HG03457 (cell line): ENCODE data around the gene KDM4C.
"Not testable (repeated sequence)": the region's sequence is repeated elsewhere in the genome, so short reads cannot be mapped to it uniquely, and the experiment has no call there.

Experiments used
- ATAC-seq: cut with Tn5 transposase; IDR thresholded peaks from one replicate; pipeline ENCODE4 v1.9.1; 2021; ENCODE audit warnings: moderate number of reproducible peaks; ENCODE audit not compliant: unreplicated experiment

Gene KDM4C

GRCh38 chr9:6926436-6926835 is 168.7 kb downstream of the KDM4C start:
- ATAC-seq = no peak

- ATAC-seq = no peak
Observed at GRCh38 chr9:6927838-6928237, 170.1 kb downstream of the KDM4C start.

- ATAC-seq = no peak
Observed at GRCh38 chr9:6928863-6929262, 171.1 kb downstream of the KDM4C start.

GRCh38 chr9:6929441-6930215 is 171.9 kb downstream of the KDM4C start:
- no peak for ATAC-seq

- no peak for ATAC-seq
Observed at GRCh38 chr9:6930827-6931226, 173.1 kb downstream of the KDM4C start.

GRCh38 chr9:6931913-6932312 is 174.1 kb downstream of the KDM4C start:
- peak; percentile 52 for ATAC-seq

- ATAC-seq = no peak
Observed at GRCh38 chr9:6936103-6936502, 178.3 kb downstream of the KDM4C start.

- ATAC-seq = no peak
Observed at GRCh38 chr9:6937209-6937608, 179.4 kb downstream of the KDM4C start.

GRCh38 chr9:6938447-6938846 is 180.7 kb downstream of the KDM4C start:
- ATAC-seq = no peak

GRCh38 chr9:6938873-6939272 is 181.1 kb downstream of the KDM4C start:
- ATAC-seq = no peak

- ATAC-seq = no peak
Observed at GRCh38 chr9:6941501-6941900, 183.7 kb downstream of the KDM4C start.

GRCh38 chr9:6942406-6942805 is 184.6 kb downstream of the KDM4C start:
- no peak for ATAC-seq

- no peak for ATAC-seq
Observed at GRCh38 chr9:6943293-6943692, 185.5 kb downstream of the KDM4C start.

- ATAC-seq = no peak
Observed at GRCh38 chr9:6944093-6944551, 186.3 kb downstream of the KDM4C start.

GRCh38 chr9:6944896-6945295 is 187.1 kb downstream of the KDM4C start:
- ATAC-seq = no peak

GRCh38 chr9:6945816-6946215 is 188.0 kb downstream of the KDM4C start:
- no peak for ATAC-seq

- ATAC-seq = no peak
Observed at GRCh38 chr9:6946583-6947166, 188.9 kb downstream of the KDM4C start.

- ATAC-seq = not testable (repeated sequence)
Observed at GRCh38 chr9:6948921-6949320, 191.1 kb downstream of the KDM4C start.

GRCh38 chr9:6955251-6955921 is 197.6 kb downstream of the KDM4C start:
- ATAC-seq = no peak

- ATAC-seq = no peak
Observed at GRCh38 chr9:6956879-6957278, 199.1 kb downstream of the KDM4C start.

- ATAC-seq = no peak
Observed at GRCh38 chr9:6959270-6960000, 201.7 kb downstream of the KDM4C start.
